Ramos (cell line): ENCODE data around the gene XNDC1N.

Experiments
- in situ Hi-C: fragments of 300-500 bp; cut with MboI; formaldehyde crosslinking; loops from one replicate; pipeline ENCODE4 v1.14.3; 2022; ENCODE audit warnings: low sequenced_read_pairs; ENCODE audit not compliant: unreplicated experiment

The XNDC1N gene

GRCh38 chr11:71927820-71928736 lies at the start of gene XNDC1N:
Gene XNDC1N, minus strand, starts transcription at chr11:71928594. Its CDS starts 5,241 bp downstream, at chr11:71923353.
- in situ Hi-C loops, result no loop called here

GRCh38 chr11:71977743-71978418 lies 49.5 kb upstream of the XNDC1N start:
- in situ Hi-C loops, result loop anchor here (25.0 kb wide), 1 partner anchor 434 kb away; no protein-coding TSS in a partner anchor

- in situ Hi-C loops, result loop anchor here (25.0 kb wide), 1 partner anchor 435 kb away; no protein-coding TSS in a partner anchor
Observed at GRCh38 chr11:71977090-71977489, 48.7 kb upstream of the XNDC1N start.

- in situ Hi-C loops, result loop anchor here (25.0 kb wide), 1 partner anchor 436 kb away; no protein-coding TSS in a partner anchor
Observed at GRCh38 chr11:71976551-71976950, 48.2 kb upstream of the XNDC1N start.

- in situ Hi-C loops, result no loop called here
Observed at GRCh38 chr11:71971680-71972079, 43.3 kb upstream of the XNDC1N start.

GRCh38 chr11:71964641-71965040 lies 36.2 kb upstream of the XNDC1N start:
- in situ Hi-C loops, result no loop called here

GRCh38 chr11:71963468-71963867 lies 35.1 kb upstream of the XNDC1N start:
- in situ Hi-C loops, result no loop called here

- in situ Hi-C loops, result no loop called here
Observed at GRCh38 chr11:71962428-71963038, 34.1 kb upstream of the XNDC1N start.

GRCh38 chr11:71955898-71956456 lies 27.6 kb upstream of the XNDC1N start:
- in situ Hi-C loops, result no loop called here

- in situ Hi-C loops, result no loop called here
Observed at GRCh38 chr11:71951741-71952310, 23.4 kb upstream of the XNDC1N start.

GRCh38 chr11:71949034-71949433 lies 20.6 kb upstream of the XNDC1N start:
- in situ Hi-C loops, result no loop called here

- in situ Hi-C loops, result no loop called here
Observed at GRCh38 chr11:71948314-71949027, 20.1 kb upstream of the XNDC1N start.

- in situ Hi-C loops, result no loop called here
Observed at GRCh38 chr11:71947498-71947897, 19.1 kb upstream of the XNDC1N start.

GRCh38 chr11:71946144-71946571 lies 17.8 kb upstream of the XNDC1N start:
- in situ Hi-C loops, result no loop called here

GRCh38 chr11:71940561-71941219 lies 12.3 kb upstream of the XNDC1N start:
- in situ Hi-C loops, result no loop called here

GRCh38 chr11:71937826-71938225 lies 9.4 kb upstream of the XNDC1N start:
- in situ Hi-C loops, result no loop called here

GRCh38 chr11:71936825-71937224 lies 8.4 kb upstream of the XNDC1N start:
- in situ Hi-C loops, result no loop called here

- in situ Hi-C loops, result no loop called here
Observed at GRCh38 chr11:71935338-71935925, 7.0 kb upstream of the XNDC1N start.

GRCh38 chr11:71934213-71934612 lies 5.8 kb upstream of the XNDC1N start:
- in situ Hi-C loops, result no loop called here
